HFF-Myc (cell line): ENCODE results near the gene CARHSP1.
"Not testable (repeated sequence)": the region's sequence is repeated elsewhere in the genome, so short reads cannot be mapped to it uniquely, and the experiment has no call there.

Experiments
- DNase-seq: peaks from one replicate; pipeline ENCODE4 v3.0.0-alpha.2; 2011; ENCODE audit warnings: low read depth; ENCODE audit errors: extremely low read depth
- H3K4me3 ChIP-seq: replicated peaks from 2 replicates; pipeline ENCODE4 v1.5.1; 2011; ENCODE audit warnings: low read depth, mild to moderate bottlenecking, control low read depth, low read length
- CTCF ChIP-seq: IDR thresholded peaks from 2 replicates; pipeline ENCODE4 v1.5.1; 2012; ENCODE audit warnings: mild to moderate bottlenecking, low read depth, low read length, control low read depth; ENCODE audit errors: missing control alignments

Gene CARHSP1

GRCh38 chr16:8807189-8807588 lies 61.6 kb downstream of the CARHSP1 start:
- no peak for TF ChIP-seq CTCF
- DNase-seq = no peak
- no peak overlapping the region for H3K4me3 ChIP-seq

- no peak for DNase-seq
- TF ChIP-seq CTCF = no peak
- no peak overlapping the region for H3K4me3 ChIP-seq
Measured at GRCh38 chr16:8806272-8806983, 62.4 kb downstream of the CARHSP1 start.

- H3K4me3 ChIP-seq = no peak overlapping the region
- TF ChIP-seq CTCF = no peak
- DNase-seq = no peak
Measured at GRCh38 chr16:8804313-8804712, 64.5 kb downstream of the CARHSP1 start.

- not testable (repeated sequence) for DNase-seq
Measured at GRCh38 chr16:8803733-8804132, 65.1 kb downstream of the CARHSP1 start.

More at GRCh38 chr16:8803733-8804132, 65.1 kb downstream of the CARHSP1 start:
- not testable (repeated sequence) for H3K4me3 ChIP-seq
